Cerebellar cortex (tissue), 1 donor: ENCODE results near the gene STXBP2.

Source experiments
- DNase-seq: peaks from one replicate; pipeline ENCODE4 v3.0.0-alpha.2; 2015; ENCODE audit warnings: low spot score

STXBP2 gene

GRCh38 chr19:7612282-7613274 is 24.3 kb upstream of the STXBP2 start:
- DNase-seq = no peak

GRCh38 chr19:7614859-7615741 is 21.8 kb upstream of the STXBP2 start:
- DNase-seq = no peak

GRCh38 chr19:7617172-7617571 is 19.7 kb upstream of the STXBP2 start:
- no peak for DNase-seq

GRCh38 chr19:7617735-7618134 is 19.2 kb upstream of the STXBP2 start:
- DNase-seq = no peak

GRCh38 chr19:7618348-7618747 is 18.6 kb upstream of the STXBP2 start:
- DNase-seq = peak; percentile 6

GRCh38 chr19:7618771-7619510 is 18.0 kb upstream of the STXBP2 start:
- no peak for DNase-seq

- no peak for DNase-seq
These were observed 17.1 kb upstream of the STXBP2 start for GRCh38 chr19:7619671-7620441.

GRCh38 chr19:7620442-7621412 is 16.2 kb upstream of the STXBP2 start:
- no peak for DNase-seq

- no peak for DNase-seq
These were observed 13.8 kb upstream of the STXBP2 start for GRCh38 chr19:7622933-7623685.

- DNase-seq = no peak
These were observed 12.9 kb upstream of the STXBP2 start for GRCh38 chr19:7623725-7624603.

- no peak for DNase-seq
These were observed 12.1 kb upstream of the STXBP2 start for GRCh38 chr19:7624810-7625209.

- no peak for DNase-seq
These were observed 11.0 kb upstream of the STXBP2 start for GRCh38 chr19:7625763-7626372.

GRCh38 chr19:7627166-7627565 is 9.7 kb upstream of the STXBP2 start:
- no peak for DNase-seq

GRCh38 chr19:7628589-7629311 is 8.2 kb upstream of the STXBP2 start:
- DNase-seq = no peak

- DNase-seq = peak; percentile 99
These were observed 7.4 kb upstream of the STXBP2 start, which contains the start of the genes PET100 and XAB2 for GRCh38 chr19:7629347-7630054. TSS of gene PET100 (plus strand) at chr19:7629793. CDS start at chr19:7629834, 41 bp downstream. TSS of gene XAB2 (minus strand) at chr19:7629545. CDS start at chr19:7629527, 18 bp downstream.

- no peak for DNase-seq
These were observed 5.3 kb upstream of the STXBP2 start for GRCh38 chr19:7631577-7631976.
